Loucy (cell line): ENCODE data around the gene SPRR1B.
"Not testable (repeated sequence)": the region's sequence is repeated elsewhere in the genome, so short reads cannot be mapped to it uniquely, and the experiment has no call there.

Experiments
- H2AFZ ChIP-seq: fragments of 200-600 bp; sonication (generic); 2 replicates; pipeline ENCODE4 v1.6.0; 2016; ENCODE audit warnings: antibody characterized with exemption, mild to moderate bottlenecking, low read length, moderate library complexity
- H3F3A ChIP-seq: fragments of 200-600 bp; 2 replicates; pipeline ENCODE4 v1.6.0; 2016; ENCODE audit warnings: antibody characterized with exemption, low read depth, mild to moderate bottlenecking
- H3K27me3 ChIP-seq: fragments of 200-600 bp; sonication (generic); 2 replicates; pipeline ENCODE4 v1.6.1; 2014; ENCODE audit warnings: low read length, mild to moderate bottlenecking; ENCODE audit not compliant: insufficient read depth, poor library complexity, severe bottlenecking
- H3K36me3 ChIP-seq: fragments of 200-600 bp; sonication (generic); 2 replicates; pipeline ENCODE4 v1.6.1; 2016; ENCODE audit warnings: low read length; ENCODE audit not compliant: insufficient read depth
- H3K4me1 ChIP-seq: fragments of 200-600 bp; sonication (generic); 2 replicates; pipeline ENCODE4 v1.5.1; 2014; ENCODE audit warnings: low read length, mild to moderate bottlenecking; ENCODE audit not compliant: insufficient read depth, poor library complexity, severe bottlenecking
- H3K4me2 ChIP-seq: fragments of 200-600 bp; sonication (generic); 2 replicates; pipeline ENCODE4 v1.6.0; 2014; ENCODE audit warnings: antibody characterized with exemption, low read length, low read depth, mild to moderate bottlenecking; ENCODE audit not compliant: poor library complexity, severe bottlenecking
- H3K4me3 ChIP-seq: fragments of 200-600 bp; sonication (generic); 2 replicates; pipeline ENCODE4 v1.5.1; 2014; ENCODE audit warnings: low read length, mild to moderate bottlenecking, mixed read lengths; ENCODE audit not compliant: poor library complexity, severe bottlenecking
- H3K79me2 ChIP-seq: fragments of 200-600 bp; sonication (generic); 2 replicates; pipeline ENCODE4 v1.6.1; 2014; ENCODE audit warnings: low read length; ENCODE audit not compliant: insufficient read depth
- H3K9ac ChIP-seq: fragments of 200-600 bp; sonication (generic); 2 replicates; pipeline ENCODE4 v1.6.0; 2014; ENCODE audit warnings: mild to moderate bottlenecking, low read depth, low read length, moderate library complexity; ENCODE audit not compliant: poor library complexity, severe bottlenecking
- H3K9me2 ChIP-seq: fragments of 200-600 bp; sonication (generic); replicated peaks from 2 replicates; pipeline ENCODE4 v1.6.1; 2016; ENCODE audit warnings: low read depth, low read length, mixed read lengths
- H3K9me3 ChIP-seq: fragments of 200-600 bp; sonication (generic); 2 replicates; pipeline ENCODE4 v1.6.1; 2014; ENCODE audit warnings: mild to moderate bottlenecking, antibody characterized with exemption, low read length, low read depth; ENCODE audit not compliant: insufficient read depth
- H4K20me1 ChIP-seq: fragments of 200-600 bp; sonication (generic); 2 replicates; pipeline ENCODE4 v1.6.0; 2014; ENCODE audit warnings: antibody characterized with exemption, low read length, mild to moderate bottlenecking; ENCODE audit not compliant: insufficient read depth, poor library complexity, severe bottlenecking
- EZH2phosphoT487 ChIP-seq: fragments of 200-600 bp; IDR thresholded peaks from 2 replicates; pipeline ENCODE4 v1.6.1; 2018; ENCODE audit warnings: antibody characterized with exemption, mild to moderate bottlenecking, moderate library complexity, borderline replicate concordance
- TF ChIP-seq, protein P1 (sequence below): fragments of 200-600 bp; sonication (generic); conservative IDR thresholded peaks from 2 replicates; pipeline ENCODE4 v1.5.1; 2014; ENCODE audit warnings: mild to moderate bottlenecking, antibody characterized with exemption, low read length

Gene SPRR1B

DNA sequence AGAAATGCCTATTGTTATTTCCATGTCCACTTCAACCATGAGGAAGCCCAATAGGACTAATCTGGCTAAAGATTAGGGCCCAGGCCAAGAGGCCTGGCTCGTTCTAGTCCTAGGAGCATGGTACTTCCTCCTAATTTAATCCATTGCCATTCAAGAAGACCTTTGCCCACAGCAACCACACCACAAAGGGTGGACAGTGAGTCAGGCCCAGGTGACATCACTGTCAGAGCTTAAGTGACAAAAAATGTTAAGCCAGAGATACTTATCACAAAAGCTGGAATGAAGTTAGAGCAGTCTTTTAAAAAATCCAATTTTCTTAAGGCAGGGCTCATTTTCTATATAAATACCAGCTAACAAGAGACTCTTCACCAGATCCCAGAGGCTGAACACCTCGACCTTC, 29.6 kb upstream of the SPRR1B start, which contains the start of gene SPRR3:
TSS of gene SPRR3 (plus strand) at position 368 of the 400 bp plus-strand sequence. CDS start 1,272 bp downstream, outside the sequence.
- Histone ChIP-seq H3K9ac (no peak within 1 kb of the TSS), H3K79me2 (no peaks in the 10 kb centered on the region), H2AFZ (no peak within 1 kb of the TSS), H3F3A (no peaks in the 10 kb centered on the region), H3K36me3 (no peaks in the 10 kb centered on the region), H4K20me1 (no peaks in the 10 kb centered on the region), H3K27me3 (no peaks in the 10 kb centered on the region), H3K4me3 (no peak within 1 kb of the TSS), H3K9me2 (no peaks in the 10 kb centered on the region), H3K4me1 (no peaks in the 10 kb centered on the region), H3K4me2 (no peak within 1 kb of the TSS), H3K9me3 (no peaks in the 10 kb centered on the region)
- TF ChIP-seq, protein P1, sequence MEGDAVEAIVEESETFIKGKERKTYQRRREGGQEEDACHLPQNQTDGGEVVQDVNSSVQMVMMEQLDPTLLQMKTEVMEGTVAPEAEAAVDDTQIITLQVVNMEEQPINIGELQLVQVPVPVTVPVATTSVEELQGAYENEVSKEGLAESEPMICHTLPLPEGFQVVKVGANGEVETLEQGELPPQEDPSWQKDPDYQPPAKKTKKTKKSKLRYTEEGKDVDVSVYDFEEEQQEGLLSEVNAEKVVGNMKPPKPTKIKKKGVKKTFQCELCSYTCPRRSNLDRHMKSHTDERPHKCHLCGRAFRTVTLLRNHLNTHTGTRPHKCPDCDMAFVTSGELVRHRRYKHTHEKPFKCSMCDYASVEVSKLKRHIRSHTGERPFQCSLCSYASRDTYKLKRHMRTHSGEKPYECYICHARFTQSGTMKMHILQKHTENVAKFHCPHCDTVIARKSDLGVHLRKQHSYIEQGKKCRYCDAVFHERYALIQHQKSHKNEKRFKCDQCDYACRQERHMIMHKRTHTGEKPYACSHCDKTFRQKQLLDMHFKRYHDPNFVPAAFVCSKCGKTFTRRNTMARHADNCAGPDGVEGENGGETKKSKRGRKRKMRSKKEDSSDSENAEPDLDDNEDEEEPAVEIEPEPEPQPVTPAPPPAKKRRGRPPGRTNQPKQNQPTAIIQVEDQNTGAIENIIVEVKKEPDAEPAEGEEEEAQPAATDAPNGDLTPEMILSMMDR: no peak
- no peak for TF ChIP-seq EZH2phosphoT487

DNA sequence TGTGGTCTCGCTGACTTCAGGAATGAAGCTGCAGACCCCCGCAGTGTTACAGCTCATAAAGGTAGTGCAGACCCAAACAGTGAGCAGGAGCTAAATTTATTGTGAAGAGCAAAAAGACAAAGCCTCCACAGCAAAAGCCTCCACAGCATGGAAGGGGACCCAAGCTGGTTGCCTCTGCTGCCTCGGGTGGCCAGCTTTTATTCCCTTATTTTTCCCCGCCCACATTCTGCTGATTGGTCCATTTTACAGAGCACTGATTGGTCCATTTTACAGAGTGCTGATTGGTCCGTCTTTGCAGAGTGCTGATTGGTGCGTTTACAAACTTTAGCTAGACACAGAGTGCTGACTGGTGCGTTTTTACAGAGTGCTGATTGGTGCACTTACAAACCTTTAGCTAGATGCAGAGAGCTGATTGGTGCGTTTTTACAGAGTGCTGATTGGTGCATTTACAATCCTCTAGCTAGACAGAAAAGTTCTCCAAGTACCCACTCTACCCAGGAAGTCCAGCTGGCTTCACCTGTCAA, 19.7 kb upstream of the SPRR1B start:
- H3K36me3 ChIP-seq, H3F3A ChIP-seq, H3K4me2 ChIP-seq, H3K9me2 ChIP-seq, H4K20me1 ChIP-seq, H3K9me3 ChIP-seq, H2AFZ ChIP-seq, H3K4me1 ChIP-seq, H3K27me3 ChIP-seq, H3K79me2 ChIP-seq, H3K4me3 ChIP-seq, H3K9ac ChIP-seq: not testable (repeated sequence)

DNA sequence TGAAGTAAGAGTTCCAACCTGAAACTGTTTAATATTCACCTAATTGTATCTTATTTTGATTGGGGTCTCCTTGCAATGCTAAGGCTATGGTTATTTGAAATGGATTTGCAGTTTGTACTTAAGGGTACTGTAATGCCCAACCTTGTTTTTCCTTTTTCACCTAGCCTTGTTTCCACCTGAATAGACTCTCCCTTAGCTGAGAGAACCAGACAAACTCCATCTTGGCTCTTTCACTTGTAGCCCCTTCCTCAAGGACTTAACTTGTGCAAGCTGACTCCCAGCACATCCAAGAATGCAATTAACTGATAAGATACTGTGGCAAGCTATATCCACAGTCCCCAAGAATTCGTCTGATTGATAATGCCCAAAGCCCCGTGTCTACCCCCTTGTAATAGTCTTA, 9.2 kb upstream of the SPRR1B start:
- H3F3A ChIP-seq, H3K9me3 ChIP-seq, H3K79me2 ChIP-seq, H2AFZ ChIP-seq, H3K4me2 ChIP-seq, H3K36me3 ChIP-seq, H3K4me3 ChIP-seq, H3K9ac ChIP-seq, H4K20me1 ChIP-seq, H3K4me1 ChIP-seq, H3K27me3 ChIP-seq, H3K9me2 ChIP-seq: not testable (repeated sequence)

DNA sequence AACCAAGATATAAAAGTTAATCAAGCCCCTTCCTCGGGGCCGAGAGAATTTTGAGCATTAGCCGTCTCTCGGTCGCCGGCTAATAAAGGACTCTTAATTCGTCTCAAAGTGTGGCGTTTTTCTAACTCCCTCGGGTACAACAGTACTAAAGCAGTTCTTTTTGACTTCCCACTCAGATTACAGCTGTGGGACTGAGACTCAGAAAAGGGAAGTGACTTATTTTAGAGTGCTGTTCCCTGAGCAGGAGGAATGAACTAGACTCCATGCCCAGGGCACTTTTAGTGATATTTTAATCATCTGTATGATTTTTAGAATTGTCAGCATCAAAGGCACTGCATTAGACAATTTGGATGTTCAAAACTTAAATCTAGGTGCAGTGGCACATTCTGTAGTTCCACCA, 8.7 kb upstream of the SPRR1B start:
- not testable (repeated sequence) for H2AFZ ChIP-seq, H3F3A ChIP-seq, H3K27me3 ChIP-seq, H3K4me3 ChIP-seq, H4K20me1 ChIP-seq, H3K9ac ChIP-seq, H3K79me2 ChIP-seq, H3K9me2 ChIP-seq, H3K36me3 ChIP-seq, H3K4me1 ChIP-seq, H3K4me2 ChIP-seq, H3K9me3 ChIP-seq

DNA sequence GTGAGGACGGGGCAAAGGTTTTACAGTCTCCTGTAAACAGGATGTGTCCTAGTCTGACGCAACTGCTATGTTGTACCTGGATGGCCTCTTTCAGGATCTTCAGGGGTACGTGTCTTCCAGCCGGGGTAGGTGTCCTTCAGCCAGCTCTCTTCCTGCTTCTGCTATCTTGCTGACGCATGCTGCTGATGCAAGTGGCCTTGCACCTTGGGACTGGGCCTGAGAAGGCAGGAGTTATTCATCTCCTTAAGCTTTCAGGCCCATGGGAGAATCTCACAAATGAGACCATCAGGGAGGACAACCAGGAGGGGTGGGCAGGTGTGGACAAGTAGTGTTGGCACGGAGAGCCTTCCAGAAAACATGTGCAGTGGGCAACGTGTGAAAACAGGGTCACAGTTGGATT, 7.9 kb upstream of the SPRR1B start:
- Histone ChIP-seq H3K9me2 (no peaks in the 10 kb centered on the region), H3K4me3 (no peak overlapping the region), H3K9me3 (no peaks in the 10 kb centered on the region), H3F3A (no peaks in the 10 kb centered on the region), H2AFZ (no peak overlapping the region), H4K20me1 (no peaks in the 10 kb centered on the region), H3K4me2 (no peak overlapping the region), H3K4me1 (no peaks in the 10 kb centered on the region), H3K79me2 (no peaks in the 10 kb centered on the region), H3K36me3 (no peaks in the 10 kb centered on the region), H3K9ac (no peak overlapping the region), H3K27me3 (no peaks in the 10 kb centered on the region)
- no peak for TF ChIP-seq EZH2phosphoT487
- TF ChIP-seq, protein P1: no peak
